Adrenal gland (tissue), 12 donors: ENCODE results near the gene CCDC24. TPM values are rescaled to one million over a fixed set of nuclear protein-coding genes. Genes with fewer than 3 reads are reported as not detected.

Experiments used
- DNase-seq, 7 donors: peaks; one replicate each; pipeline ENCODE4 v3.0.0-alpha.2; 2019 to 2020
- H3K27ac ChIP-seq, 5 donors: fragments of 200-600 bp; sonication (generic) in 4 of 5; 1 replicate in 3 of 5; 2 replicates in 2 of 5; pipeline versions ENCODE4 v1.5.1 to v1.8.0; 2016 to 2020; ENCODE audit warnings: mild to moderate bottlenecking in 1 of 5
- H3K27me3 ChIP-seq: fragments of 200-600 bp; 2 replicates; pipeline ENCODE4 v1.8.0; 2021
- H3K36me3 ChIP-seq, 2 donors: fragments of 200-600 bp; replicated peaks in 1 of 2; 1 replicate in 1 of 2; 2 replicates in 1 of 2; pipeline versions ENCODE4 v1.5.1 to v1.8.0; 2018 to 2022
- H3K4me1 ChIP-seq, 2 donors: fragments of 200-600 bp; replicated peaks in 1 of 2; 1 replicate in 1 of 2; 2 replicates in 1 of 2; pipeline versions ENCODE4 v1.5.1 to v1.8.0; 2018 to 2021
- H3K4me3 ChIP-seq, 4 donors: fragments of 200-600 bp; sonication (generic) in 3 of 4; one replicate each; pipeline ENCODE4 v1.5.1; 2016 to 2018
- H3K9me3 ChIP-seq, 3 donors: fragments of 200-600 bp; sonication (generic) in 1 of 3; replicated peaks in 1 of 3; 1 replicate in 2 of 3; 2 replicates in 1 of 3; pipeline versions ENCODE4 v1.5.1 to v1.8.0; 2016 to 2021
- CTCF ChIP-seq, 6 experiments: fragments of 450-650 bp in 4 of 6; fragments of 200-600 bp in 2 of 6; sonication (generic) in 1 of 6; IDR thresholded peaks; 1 replicate in 5 of 6; 2 replicates in 1 of 6; pipeline versions ENCODE4 v1.5.1 to v1.8.0; 2016 to 2021; ENCODE audit warnings: antibody characterized with exemption in 6 of 6, mild to moderate bottlenecking in 2 of 6, moderate library complexity in 1 of 6
- POLR2A ChIP-seq, 2 donors: fragments of 450-650 bp; IDR thresholded peaks; one replicate each; pipeline ENCODE4 v1.6.1; 2017; ENCODE audit warnings: antibody characterized with exemption in 2 of 2, mild to moderate bottlenecking in 2 of 2, moderate library complexity in 1 of 2
- WGBS, 4 donors: extraction: QIAGEN DNeasy Blood & Tissue Kit in 2 of 4; methylation state at CpG; one replicate each; pipeline versions ENCODE4 v1.1.5 to v1.1.7; 2013 to 2017; 5-methylcytosine and 5-hydroxymethylcytosine counted together
- intact Hi-C, 2 donors: fragments of 100-400 bp; cut with DNase I; formaldehyde crosslinking; loops; one replicate each; pipeline versions ENCODE4 v1.14.1 to v1.15.0; 2022 to 2023
- polyA plus RNA-seq, 3 donors: library from polyadenylated mRNA; stranded (reverse); fragments of 200-250 nt in 2 of 3; fragments of 350-450 nt in 1 of 3; fragmentation: Illumina TruSeq in 1 of 3; extraction: RNeasy Lipid Tissue Mini Kit (QIAGEN cat#74804) in 1 of 3; gene quantifications; one replicate each; pipeline ENCODE4 v1.2.3, GENCODE V29; 2013 to 2014
- total RNA-seq, 9 donors: library from RNA; depleted of rRNA in 4 of 9; stranded (reverse); fragments of >200 nt in 4 of 9; fragments of 120-200 nt in 1 of 9; fragmentation: NEBNext Ultra II Directional in 1 of 9; extraction: Animal tissue kit (Norgen Biotek cat#: 25700) in 1 of 9; gene quantifications; one replicate each; pipeline versions ENCODE4 v1.1.0 to v1.2.4, GENCODE V29; 2013 to 2023
- donor health status: healthy with polysubstance abuse.
- donor health status: Bipolar disorder and iron deficiency.
- donor health status: DM: yes; HTN: yes; CAD: no.
- donor health status: DM: no; HTN: no; CAD: no.
- donor health status: DM: no; HTN: no; CAD: no.
- donor health status: DM: yes; HTN: yes; CAD: no.

Gene CCDC24
- total and polyA plus RNA-seq, 12 donors: 3.1 to 53.5 (median 11.7) TPM

- TF ChIP-seq POLR2A (IDR thresholded peaks at IDR 0.05): no peak
- peak in 1 of 6 experiments; percentile 2 for TF ChIP-seq CTCF (IDR thresholded peaks at IDR 0.05)
- H3K27me3 ChIP-seq: no peaks in the 10 kb centered on the region
- H3K27ac ChIP-seq: no peak overlapping the region
- peaks cover 0 to 21% of the 10 kb centered on the region in 2 donors for H3K36me3 ChIP-seq
- WGBS, 4 donors: 40 to 53% (median 45%) methylated on average over 7 of the region's 7 CpGs
- DNase-seq: no peak
- peaks cover 10 to 18% of the 10 kb centered on the region in 2 donors for H3K4me1 ChIP-seq
- intact Hi-C loops: no loop called here
- H3K4me3 ChIP-seq: peak overlapping the region in 1 of 4 donors; percentile 74
- H3K9me3 ChIP-seq: no peaks in the 10 kb centered on the region
These were observed 22.0 kb upstream of the CCDC24 start for GRCh38 chr1:43969416-43969745.

- Histone ChIP-seq H3K9me3 (no peaks in the 10 kb centered on the region), H3K4me3 (peak within 1 kb of the TSS; percentile 7 to 96 (median 80)), H3K4me1 (peaks cover 10 to 18% of the 10 kb centered on the region in 2 donors), H3K27me3 (no peaks in the 10 kb centered on the region), H3K36me3 (peaks cover 0 to 17% of the 10 kb centered on the region in 2 donors), H3K27ac (peak within 1 kb of the TSS in 1 of 5 donors; percentile 33)
- peak; percentile 96 to 99 (median 98) for DNase-seq
- WGBS, 4 donors: 0 to 1% (median 1%) methylated on average over 25 to 47 of the region's 47 CpGs
- intact Hi-C loops: no loop called here
- TF ChIP-seq POLR2A (IDR thresholded peaks at IDR 0.05): no peak
- TF ChIP-seq CTCF (IDR thresholded peaks at IDR 0.05): peak in 2 of 6 experiments; percentile 15 to 19
These were observed 21.5 kb upstream of the CCDC24 start, which contains the start of gene DPH2 for GRCh38 chr1:43969746-43970466. Gene DPH2 (plus strand): TSS chr1:43970010. CDS start chr1:43970176, 166 bp downstream.

- H3K9me3 ChIP-seq: no peaks in the 10 kb centered on the region
- no peaks in the 10 kb centered on the region for H3K27me3 ChIP-seq
- WGBS, 4 donors: 32 to 44% (median 36%) methylated on average over 5 of the region's 5 CpGs
- H3K27ac ChIP-seq: no peak overlapping the region
- no peak for TF ChIP-seq CTCF (IDR thresholded peaks at IDR 0.05)
- TF ChIP-seq POLR2A (IDR thresholded peaks at IDR 0.05): no peak
- peaks cover 10 to 19% of the 10 kb centered on the region in 2 donors for H3K4me1 ChIP-seq
- peak overlapping the region in 3 of 4 donors; percentile 74 to 96 (median 85) for H3K4me3 ChIP-seq
- DNase-seq: peak in 1 of 7 donors; percentile 50
- H3K36me3 ChIP-seq: peaks cover 0 to 17% of the 10 kb centered on the region in 2 donors
- intact Hi-C loops: no loop called here
These were observed 20.9 kb upstream of the CCDC24 start for GRCh38 chr1:43970502-43970901.

- Histone ChIP-seq H3K4me1 (peaks cover 14 to 23% of the 10 kb centered on the region in 2 donors), H3K36me3 (peaks cover 0 to 17% of the 10 kb centered on the region in 2 donors), H3K27me3 (no peaks in the 10 kb centered on the region), H3K27ac (no peak overlapping the region), H3K9me3 (no peaks in the 10 kb centered on the region), H3K4me3 (no peak overlapping the region)
- TF ChIP-seq POLR2A (IDR thresholded peaks at IDR 0.05): no peak
- TF ChIP-seq CTCF (IDR thresholded peaks at IDR 0.05): no peak
- DNase-seq: no peak
- intact Hi-C loops: no loop called here
- 52 to 75% (median 57%) methylated on average over 6 to 9 of the region's 9 CpGs for WGBS, 4 donors
These were observed 20.5 kb upstream of the CCDC24 start for GRCh38 chr1:43970911-43971310.
